A673 (cell line): ENCODE measurements around the gene MAN1B1.
"Not testable (repeated sequence)": the region's sequence is repeated elsewhere in the genome, so short reads cannot be mapped to it uniquely, and the experiment has no call there.

Experiments
- CTCF ChIP-seq: fragments of 300-800, 200-600 bp; sonication (generic); conservative IDR thresholded peaks from 2 replicates; pipeline ENCODE4 v1.5.1; 2017; ENCODE audit warnings: low read depth, mild to moderate bottlenecking, antibody characterized with exemption, low read length, moderate library complexity, mixed read lengths
- EZH2 ChIP-seq: fragments of 200-600 bp; sonication (generic); IDR thresholded peaks from 2 replicates; pipeline ENCODE4 v1.6.1; 2017; ENCODE audit warnings: borderline replicate concordance, low read depth, mild to moderate bottlenecking, mixed read lengths, antibody characterized with exemption, low read length; ENCODE audit not compliant: poor library complexity, severe bottlenecking

GRCh38 chr9:137123952-137124462, 37.2 kb downstream of the MAN1B1 start:
- not testable (repeated sequence) for TF ChIP-seq CTCF, EZH2
